C4-2B (cell line): ENCODE measurements around the gene CGREF1.

ENCODE experiments used
- H3K27ac ChIP-seq: fragments of 450-650 bp; 2 replicates; pipeline ENCODE4 v1.5.1; 2017
- ZFX ChIP-seq: fragments of 450-650 bp; IDR thresholded peaks from 2 replicates; pipeline ENCODE4 v1.6.1; 2017
- TF ChIP-seq, protein P1 (sequence below): fragments of 450-650 bp; conservative IDR thresholded peaks from 2 replicates; pipeline ENCODE4 v1.5.1; 2017; ENCODE audit warnings: mild to moderate bottlenecking

CGREF1 gene

GRCh38 chr2:27051902-27052645 lies 66.9 kb downstream of the CGREF1 start:
- TF ChIP-seq, protein P1, sequence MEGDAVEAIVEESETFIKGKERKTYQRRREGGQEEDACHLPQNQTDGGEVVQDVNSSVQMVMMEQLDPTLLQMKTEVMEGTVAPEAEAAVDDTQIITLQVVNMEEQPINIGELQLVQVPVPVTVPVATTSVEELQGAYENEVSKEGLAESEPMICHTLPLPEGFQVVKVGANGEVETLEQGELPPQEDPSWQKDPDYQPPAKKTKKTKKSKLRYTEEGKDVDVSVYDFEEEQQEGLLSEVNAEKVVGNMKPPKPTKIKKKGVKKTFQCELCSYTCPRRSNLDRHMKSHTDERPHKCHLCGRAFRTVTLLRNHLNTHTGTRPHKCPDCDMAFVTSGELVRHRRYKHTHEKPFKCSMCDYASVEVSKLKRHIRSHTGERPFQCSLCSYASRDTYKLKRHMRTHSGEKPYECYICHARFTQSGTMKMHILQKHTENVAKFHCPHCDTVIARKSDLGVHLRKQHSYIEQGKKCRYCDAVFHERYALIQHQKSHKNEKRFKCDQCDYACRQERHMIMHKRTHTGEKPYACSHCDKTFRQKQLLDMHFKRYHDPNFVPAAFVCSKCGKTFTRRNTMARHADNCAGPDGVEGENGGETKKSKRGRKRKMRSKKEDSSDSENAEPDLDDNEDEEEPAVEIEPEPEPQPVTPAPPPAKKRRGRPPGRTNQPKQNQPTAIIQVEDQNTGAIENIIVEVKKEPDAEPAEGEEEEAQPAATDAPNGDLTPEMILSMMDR = no peak
- TF ChIP-seq ZFX = no peak; the same call in 1 of the 2 replicates
- H3K27ac ChIP-seq = peak overlapping the region; percentile 68

DNA sequence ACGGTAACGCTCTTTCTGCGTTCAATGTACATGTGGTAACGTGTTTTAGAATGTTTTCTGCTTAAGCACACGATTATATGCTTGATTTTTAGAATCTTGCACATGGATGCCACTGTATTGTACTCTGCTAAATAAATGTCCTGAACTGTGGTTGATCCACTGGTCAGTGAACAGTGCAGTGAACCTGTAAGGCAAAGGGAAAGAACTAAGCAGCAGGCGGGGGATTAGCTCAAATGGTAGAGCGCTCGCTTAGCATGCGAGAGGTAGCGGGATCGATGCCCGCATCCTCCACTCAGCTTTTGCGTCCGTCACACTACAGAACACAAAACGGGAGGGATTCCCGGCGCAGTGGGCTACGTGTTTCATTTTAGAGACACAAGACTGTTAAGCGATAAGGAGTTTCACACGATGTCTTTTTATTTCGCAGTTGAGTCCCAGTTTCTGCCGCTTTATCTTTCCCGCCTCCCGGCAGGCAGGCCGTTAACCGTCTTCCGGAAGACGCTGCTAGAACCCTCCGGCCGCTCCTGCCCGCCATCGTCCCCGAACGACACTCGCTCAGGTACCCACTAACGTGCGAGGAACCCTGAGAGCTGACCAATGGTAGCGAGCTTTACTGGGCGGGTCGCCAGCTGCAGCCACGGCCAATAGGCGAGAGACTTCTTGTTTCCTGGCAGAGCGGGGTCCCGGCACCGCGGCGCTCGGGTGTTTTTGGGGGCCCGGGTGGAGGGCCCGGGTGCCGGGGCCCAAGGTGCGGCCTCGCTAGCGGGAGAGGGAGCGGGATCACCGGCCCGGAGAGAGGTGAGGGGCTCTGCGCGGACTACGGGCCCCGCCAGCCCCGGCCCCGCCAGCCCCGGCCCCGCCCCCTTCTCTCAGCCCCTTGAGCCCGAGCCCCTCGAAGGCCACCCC lies 67.7 kb downstream of the CGREF1 start, which contains the start of gene AGBL5:
TSS of gene AGBL5 (plus strand) at position 673 of the 906 bp plus-strand sequence. CDS start 1,291 bp downstream, outside the sequence.
- H3K27ac ChIP-seq = peak within 1 kb of the TSS; percentile 80
- no peak; the same call in none of the 2 replicates for TF ChIP-seq ZFX
- TF ChIP-seq, protein P1 = no peak
